OCI-M1 (cell line): ENCODE data around the gene PIK3C2G.

ENCODE experiments used
- DNase-seq: peaks from one replicate; lab custom pipeline; 2025; lab: John Stamatoyannopoulos, UW

The PIK3C2G gene

GRCh38 chr12:18345021-18345735 lies 83.9 kb downstream of the PIK3C2G start:
- DNase-seq = no peak

GRCh38 chr12:18352312-18352711 lies 91.0 kb downstream of the PIK3C2G start:
- DNase-seq = no peak

- no peak for DNase-seq
Observed at GRCh38 chr12:18355429-18355828, 94.1 kb downstream of the PIK3C2G start.

GRCh38 chr12:18358077-18358476 lies 96.8 kb downstream of the PIK3C2G start:
- no peak for DNase-seq

GRCh38 chr12:18358930-18359329 lies 97.6 kb downstream of the PIK3C2G start:
- DNase-seq = no peak

- no peak for DNase-seq
Observed at GRCh38 chr12:18361433-18361832, 100.1 kb downstream of the PIK3C2G start.

- DNase-seq = no peak
Observed at GRCh38 chr12:18363321-18363720, 102.0 kb downstream of the PIK3C2G start.

- DNase-seq = peak; percentile 77
Observed at GRCh38 chr12:18368594-18368993, 107.3 kb downstream of the PIK3C2G start.

- no peak for DNase-seq
Observed at GRCh38 chr12:18373181-18373580, 111.9 kb downstream of the PIK3C2G start.

GRCh38 chr12:18375131-18375530 lies 113.8 kb downstream of the PIK3C2G start:
- no peak for DNase-seq

- no peak for DNase-seq
Observed at GRCh38 chr12:18375583-18375982, 114.3 kb downstream of the PIK3C2G start.

GRCh38 chr12:18382236-18382885 lies 121.0 kb downstream of the PIK3C2G start:
- no peak for DNase-seq

GRCh38 chr12:18383203-18383602 lies 121.9 kb downstream of the PIK3C2G start:
- no peak for DNase-seq

- peak; percentile 61 for DNase-seq
Observed at GRCh38 chr12:18387706-18388105, 126.4 kb downstream of the PIK3C2G start.

- no peak for DNase-seq
Observed at GRCh38 chr12:18389820-18390219, 128.5 kb downstream of the PIK3C2G start.

- DNase-seq = no peak
Observed at GRCh38 chr12:18391151-18391550, 129.8 kb downstream of the PIK3C2G start.

GRCh38 chr12:18394742-18395141 lies 133.4 kb downstream of the PIK3C2G start:
- no peak for DNase-seq

- DNase-seq = no peak
Observed at GRCh38 chr12:18400186-18400585, 138.9 kb downstream of the PIK3C2G start.

- no peak for DNase-seq
Observed at GRCh38 chr12:18402872-18403611, 141.7 kb downstream of the PIK3C2G start.

- no peak for DNase-seq
Observed at GRCh38 chr12:18411453-18411852, 150.1 kb downstream of the PIK3C2G start.

- no peak for DNase-seq
Observed at GRCh38 chr12:18414671-18415070, 153.4 kb downstream of the PIK3C2G start.

GRCh38 chr12:18415227-18415626 lies 153.9 kb downstream of the PIK3C2G start:
- no peak for DNase-seq

GRCh38 chr12:18416412-18416811 lies 155.1 kb downstream of the PIK3C2G start:
- no peak for DNase-seq
